ENCODE measurements around the gene CST2.
A peak's percentile ranks its signal among the peaks of the same experiment; 100 is the strongest.

CST2 gene

GRCh38 chr20:23776067-23776771, 50.3 kb downstream of the CST2 start:
- no peaks in the 10 kb centered on the region for H3K4me1 ChIP-seq (ENCODE audit: control insufficient read depth, insufficient read depth, low read length)
- no peaks in the 10 kb centered on the region for H3K36me3 ChIP-seq (ENCODE audit: control insufficient read depth, insufficient read depth, low read length)
- H3K27ac ChIP-seq (ENCODE audit: low read length), result no peak overlapping the region
- no peaks in the 10 kb centered on the region for H3K9me3 ChIP-seq (ENCODE audit: control insufficient read depth, insufficient read depth, low read length)
- DNase-seq (ENCODE audit: low read depth, low spot score), result peak; percentile 7
- no peak overlapping the region; the same call in 1 of the 2 replicates for H3K4me3 ChIP-seq (ENCODE audit: low read length)
- no CpG with 5 or more reads among the region's 14 CpGs for WGBS (ENCODE audit: insufficient coverage, insufficient read length)
- no peaks in the 10 kb centered on the region for H3K27me3 ChIP-seq (ENCODE audit: control insufficient read depth, insufficient read depth, low read length)

DNA sequence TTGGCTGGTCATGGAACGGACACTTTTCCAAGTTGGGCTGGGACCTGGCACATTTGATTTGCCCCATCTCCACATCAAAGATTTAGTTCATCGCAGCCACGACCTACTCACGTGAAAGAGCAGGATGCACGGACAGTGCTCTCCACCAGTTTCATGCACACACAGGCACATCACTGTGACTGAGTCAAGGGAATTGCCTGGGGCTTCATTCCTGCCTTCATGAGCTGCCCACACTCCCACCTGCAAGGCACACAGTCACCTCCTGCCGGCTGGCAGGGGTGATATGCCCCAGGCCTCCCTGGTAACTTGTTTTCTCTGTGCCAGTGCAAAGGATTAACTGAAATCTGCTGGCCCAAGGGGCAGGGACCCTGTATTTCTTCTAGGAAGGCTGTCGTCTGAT, 52.4 kb downstream of the CST2 start:
- Histone ChIP-seq H3K9me3 (ENCODE audit: control insufficient read depth, insufficient read depth, low read length) (no peaks in the 10 kb centered on the region), H3K4me3 (ENCODE audit: low read length) (no peak overlapping the region), H3K4me1 (ENCODE audit: control insufficient read depth, insufficient read depth, low read length) (no peaks in the 10 kb centered on the region), H3K27me3 (ENCODE audit: control insufficient read depth, insufficient read depth, low read length) (no peaks in the 10 kb centered on the region), H3K27ac (ENCODE audit: low read length) (no peak overlapping the region), H3K36me3 (ENCODE audit: control insufficient read depth, insufficient read depth, low read length) (no peaks in the 10 kb centered on the region)
- no peak for DNase-seq (ENCODE audit: low read depth, low spot score)
- no CpG with 5 or more reads among the region's 7 CpGs for WGBS (ENCODE audit: insufficient coverage, insufficient read length)
